HG03342 (cell line): Measurements from ENCODE around the gene GEMIN7.
A peak's percentile ranks its signal among the peaks of the same experiment; 100 is the strongest.

ENCODE experiments used
- ATAC-seq: cut with Tn5 transposase; IDR thresholded peaks from one replicate; pipeline ENCODE4 v1.9.1; 2021; ENCODE audit warnings: mild to moderate bottlenecking, moderate library complexity; ENCODE audit not compliant: unreplicated experiment

GEMIN7 gene

GRCh38 chr19:45079063-45079910 is at the start of gene GEMIN7:
GEMIN7 (plus strand) TSS chr19:45079260; CDS start chr19:45090115, 10,855 bp downstream.
- no peak for ATAC-seq

GRCh38 chr19:45030825-45031224 is 48.2 kb upstream of the GEMIN7 start:
- no peak for ATAC-seq

- ATAC-seq = no peak
Measured at GRCh38 chr19:45032421-45032820, 46.6 kb upstream of the GEMIN7 start.

GRCh38 chr19:45035755-45036154 is 43.3 kb upstream of the GEMIN7 start:
- ATAC-seq = no peak

GRCh38 chr19:45037393-45038169 is 41.5 kb upstream of the GEMIN7 start:
- ATAC-seq = no peak

- ATAC-seq = peak; percentile 88
Measured at GRCh38 chr19:45038931-45039893, 39.8 kb upstream of the GEMIN7 start, which contains the start of gene CLASRP. CLASRP (plus strand) TSS chr19:45039045; CDS start chr19:45040213, 1,168 bp downstream.

GRCh38 chr19:45040059-45040771 is 38.8 kb upstream of the GEMIN7 start:
- ATAC-seq = no peak

GRCh38 chr19:45041125-45041524 is 37.9 kb upstream of the GEMIN7 start:
- ATAC-seq = no peak

GRCh38 chr19:45045671-45046353 is 33.2 kb upstream of the GEMIN7 start:
- ATAC-seq = no peak

- no peak for ATAC-seq
Measured at GRCh38 chr19:45046355-45046754, 32.7 kb upstream of the GEMIN7 start.

GRCh38 chr19:45047188-45047797 is 31.8 kb upstream of the GEMIN7 start:
- peak; percentile 56 for ATAC-seq

- ATAC-seq = no peak
Measured at GRCh38 chr19:45049073-45049736, 29.9 kb upstream of the GEMIN7 start.

- ATAC-seq = no peak
Measured at GRCh38 chr19:45050036-45050435, 29.0 kb upstream of the GEMIN7 start.

GRCh38 chr19:45051929-45052579 is 27.0 kb upstream of the GEMIN7 start:
- peak; percentile 53 for ATAC-seq

- ATAC-seq = no peak
Measured at GRCh38 chr19:45056831-45057230, 22.2 kb upstream of the GEMIN7 start.

GRCh38 chr19:45057444-45057843 is 21.6 kb upstream of the GEMIN7 start:
- no peak for ATAC-seq

- no peak for ATAC-seq
Measured at GRCh38 chr19:45058622-45059159, 20.4 kb upstream of the GEMIN7 start.
